ENCODE measurements around the gene ASL. TPM values are rescaled to one million over a fixed set of nuclear protein-coding genes. Genes with fewer than 3 reads are reported as not detected.

ASL gene
- total RNA-seq, 1 donor from 2014 or later, result 37.9 TPM

- H3K36me3 ChIP-seq (ENCODE audit: control insufficient read depth, insufficient read depth, low read length), result peaks cover 18% of the 10 kb centered on the region
- H3K27me3 ChIP-seq (ENCODE audit: control insufficient read depth, insufficient read depth, low read length), result no peaks in the 10 kb centered on the region
- TF ChIP-seq, protein P1, sequence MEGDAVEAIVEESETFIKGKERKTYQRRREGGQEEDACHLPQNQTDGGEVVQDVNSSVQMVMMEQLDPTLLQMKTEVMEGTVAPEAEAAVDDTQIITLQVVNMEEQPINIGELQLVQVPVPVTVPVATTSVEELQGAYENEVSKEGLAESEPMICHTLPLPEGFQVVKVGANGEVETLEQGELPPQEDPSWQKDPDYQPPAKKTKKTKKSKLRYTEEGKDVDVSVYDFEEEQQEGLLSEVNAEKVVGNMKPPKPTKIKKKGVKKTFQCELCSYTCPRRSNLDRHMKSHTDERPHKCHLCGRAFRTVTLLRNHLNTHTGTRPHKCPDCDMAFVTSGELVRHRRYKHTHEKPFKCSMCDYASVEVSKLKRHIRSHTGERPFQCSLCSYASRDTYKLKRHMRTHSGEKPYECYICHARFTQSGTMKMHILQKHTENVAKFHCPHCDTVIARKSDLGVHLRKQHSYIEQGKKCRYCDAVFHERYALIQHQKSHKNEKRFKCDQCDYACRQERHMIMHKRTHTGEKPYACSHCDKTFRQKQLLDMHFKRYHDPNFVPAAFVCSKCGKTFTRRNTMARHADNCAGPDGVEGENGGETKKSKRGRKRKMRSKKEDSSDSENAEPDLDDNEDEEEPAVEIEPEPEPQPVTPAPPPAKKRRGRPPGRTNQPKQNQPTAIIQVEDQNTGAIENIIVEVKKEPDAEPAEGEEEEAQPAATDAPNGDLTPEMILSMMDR (IDR thresholded peaks at IDR 0.05; ENCODE audit: insufficient read depth, low read length, severe bottlenecking), result no peak
- no peak overlapping the region for H3K4me3 ChIP-seq (ENCODE audit: low read depth, low read length)
- DNase-seq (ENCODE audit: low read depth), result no peak
- no peak for FAIRE-seq
These were observed 7.3 kb downstream of the ASL start for GRCh38 chr7:66082886-66083415.

DNA sequence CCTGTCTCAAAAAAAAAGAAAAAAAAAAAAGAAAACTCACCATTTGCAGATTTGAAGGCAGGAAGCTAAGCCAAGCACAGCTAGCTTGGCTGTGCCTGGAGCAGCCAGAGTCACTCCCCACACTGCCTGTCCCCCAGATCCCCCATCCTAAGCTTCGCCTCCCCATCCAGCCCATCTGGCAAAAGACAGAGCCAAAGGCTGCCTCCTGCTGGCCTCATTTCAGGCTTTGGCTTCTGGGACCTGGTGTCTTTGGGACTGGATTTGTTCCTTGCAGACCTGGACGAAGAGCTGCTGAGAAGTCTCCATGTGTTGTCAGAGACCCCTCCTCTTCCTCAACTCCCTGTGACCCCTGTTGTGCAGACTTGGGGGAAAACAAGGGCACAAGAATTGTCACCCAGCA lies 8.1 kb downstream of the ASL start:
- DNase-seq (ENCODE audit: low read depth), result no peak
- Histone ChIP-seq H3K36me3 (ENCODE audit: control insufficient read depth, insufficient read depth, low read length) (peaks cover 18% of the 10 kb centered on the region), H3K27me3 (ENCODE audit: control insufficient read depth, insufficient read depth, low read length) (no peaks in the 10 kb centered on the region), H3K4me3 (ENCODE audit: low read depth, low read length) (no peak overlapping the region)
- FAIRE-seq, result no peak
- TF ChIP-seq, protein P1 (IDR thresholded peaks at IDR 0.05; ENCODE audit: insufficient read depth, low read length, severe bottlenecking), result no peak

GRCh38 chr7:66088861-66089838 lies 13.5 kb downstream of the ASL start:
- Histone ChIP-seq H3K36me3 (ENCODE audit: control insufficient read depth, insufficient read depth, low read length) (peaks cover 9% of the 10 kb centered on the region), H3K4me3 (ENCODE audit: low read depth, low read length) (no peak overlapping the region), H3K27me3 (ENCODE audit: control insufficient read depth, insufficient read depth, low read length) (no peaks in the 10 kb centered on the region)
- no peak for FAIRE-seq
- DNase-seq (ENCODE audit: low read depth), result no peak
- TF ChIP-seq, protein P1 (IDR thresholded peaks at IDR 0.05; ENCODE audit: insufficient read depth, low read length, severe bottlenecking), result no peak

GRCh38 chr7:66092654-66093053 lies 17.0 kb downstream of the ASL start:
- no peak for FAIRE-seq
- peaks cover 3% of the 10 kb centered on the region for H3K36me3 ChIP-seq (ENCODE audit: control insufficient read depth, insufficient read depth, low read length)
- TF ChIP-seq, protein P1 (IDR thresholded peaks at IDR 0.05; ENCODE audit: insufficient read depth, low read length, severe bottlenecking), result no peak

DNA sequence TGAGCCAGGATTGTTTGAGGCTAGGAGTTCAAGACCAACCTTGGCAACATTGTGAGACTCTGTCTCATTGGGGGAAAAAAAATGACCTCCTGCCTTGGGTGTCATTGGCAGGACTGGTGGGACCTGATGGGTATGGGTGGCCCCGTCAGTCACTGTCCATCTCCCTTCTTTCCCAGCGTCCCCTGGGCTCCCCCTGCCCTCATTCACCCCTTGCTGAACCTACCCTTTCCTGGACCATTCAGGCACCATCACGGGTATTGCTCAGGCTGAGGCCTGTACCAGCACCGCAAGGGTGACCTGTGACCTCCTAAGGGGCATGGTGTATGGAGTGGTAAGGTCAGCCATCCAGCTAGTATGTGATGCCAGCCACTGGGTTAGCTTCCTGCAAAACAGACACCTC lies 19.4 kb downstream of the ASL start:
- DNase-seq (ENCODE audit: low read depth), result no peak
- TF ChIP-seq, protein P1 (IDR thresholded peaks at IDR 0.05; ENCODE audit: insufficient read depth, low read length, severe bottlenecking), result no peak
- H3K4me3 ChIP-seq (ENCODE audit: low read depth, low read length), result no peak overlapping the region
- no peaks in the 10 kb centered on the region for H3K27me3 ChIP-seq (ENCODE audit: control insufficient read depth, insufficient read depth, low read length)
- H3K36me3 ChIP-seq (ENCODE audit: control insufficient read depth, insufficient read depth, low read length), result peaks cover 3% of the 10 kb centered on the region
- no peak for FAIRE-seq

More at GRCh38 chr7:66092654-66093053, 17.0 kb downstream of the ASL start:
- H3K4me3 ChIP-seq (ENCODE audit: low read depth, low read length), result no peak overlapping the region
- no peaks in the 10 kb centered on the region for H3K27me3 ChIP-seq (ENCODE audit: control insufficient read depth, insufficient read depth, low read length)
- DNase-seq (ENCODE audit: low read depth), result no peak
